ENCODE measurements around the gene ADRA2A.

- no peak for TF ChIP-seq CTCF (IDR thresholded peaks at IDR 0.05)
- no peak for TF ChIP-seq POLR2A (IDR thresholded peaks at IDR 0.05; ENCODE audit: low read depth)
These were observed 35.5 kb downstream of the ADRA2A start for GRCh38 chr10:111112333-111112732.

Data from esophagus muscularis mucosa (tissue), 3 donors.